ENCODE results near the gene PAPOLG.
"Not testable (repeated sequence)": the region's sequence is repeated elsewhere in the genome, so short reads cannot be mapped to it uniquely, and the experiment has no call there.

PAPOLG gene

GRCh38 chr2:60825666-60826065 is 69.6 kb downstream of the PAPOLG start:
- no peak for DNase-seq

- DNase-seq, result no peak
Observed at GRCh38 chr2:60826111-60826510, 70.0 kb downstream of the PAPOLG start.

DNA sequence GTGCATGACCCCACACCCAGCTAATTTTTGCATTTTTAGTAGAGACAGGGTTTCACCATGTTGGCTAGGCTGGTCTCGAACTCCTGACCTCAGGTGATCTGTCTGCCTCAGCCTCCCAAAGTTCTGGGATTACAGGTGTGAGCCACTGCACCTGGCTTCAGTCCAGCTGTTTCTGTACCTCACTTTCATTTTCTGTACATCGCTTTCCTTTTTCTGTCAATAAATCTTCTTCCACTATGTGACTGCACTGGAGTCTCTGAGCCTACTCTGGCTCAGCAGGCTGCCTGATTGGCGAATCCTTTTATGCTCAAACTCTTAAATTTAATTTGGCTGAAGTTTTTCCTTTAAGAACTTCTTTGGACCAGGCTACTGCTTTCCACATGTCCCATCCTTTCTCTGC is 70.8 kb downstream of the PAPOLG start:
- DNase-seq, result not testable (repeated sequence)

DNA sequence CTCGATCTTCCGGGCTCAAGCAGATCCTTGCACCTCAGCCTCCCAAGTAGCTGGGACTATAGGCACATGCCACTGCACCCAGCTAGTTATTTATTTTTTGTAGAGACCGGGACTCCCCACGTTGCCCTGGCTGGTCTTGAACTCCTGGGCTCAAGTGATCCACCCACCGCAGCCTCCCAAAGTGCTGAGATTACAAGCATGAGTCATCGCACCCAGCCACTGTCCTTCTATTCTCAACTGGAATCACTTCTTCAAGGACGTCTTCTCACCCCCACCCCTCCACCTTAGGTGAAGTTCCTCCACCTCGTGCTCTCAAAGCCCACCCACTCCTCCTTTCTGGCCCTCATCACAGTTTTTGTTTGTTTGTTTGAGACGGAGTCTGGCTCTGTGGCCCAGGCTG is 71.3 kb downstream of the PAPOLG start:
- no peak for DNase-seq

GRCh38 chr2:60830991-60831390 is 74.9 kb downstream of the PAPOLG start:
- no peak for DNase-seq

GRCh38 chr2:60831921-60832320 is 75.9 kb downstream of the PAPOLG start:
- DNase-seq, result no peak

- no peak for DNase-seq
Observed at GRCh38 chr2:60832621-60833020, 76.6 kb downstream of the PAPOLG start.

- no peak for DNase-seq
Observed at GRCh38 chr2:60834270-60834717, 78.2 kb downstream of the PAPOLG start.

DNA sequence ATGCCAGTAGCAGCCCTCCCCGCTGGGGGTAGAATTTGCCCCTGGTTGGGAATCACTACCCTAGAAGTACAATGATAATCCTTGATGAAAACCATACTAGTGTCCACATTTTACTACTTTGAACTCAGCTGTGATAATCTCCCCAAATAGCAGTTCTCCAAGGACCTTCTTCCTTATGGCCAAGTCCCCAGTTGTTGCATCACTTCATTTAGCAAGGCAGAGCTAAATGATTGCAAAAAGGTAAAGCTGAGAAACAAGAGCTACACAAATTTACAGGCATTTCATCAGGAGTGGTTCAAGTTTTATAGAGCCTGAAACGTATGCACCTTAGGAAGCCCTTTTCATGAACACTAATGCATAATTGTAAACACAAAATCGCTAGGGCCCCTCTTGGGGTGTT is 80.4 kb downstream of the PAPOLG start:
- no peak for DNase-seq

GRCh38 chr2:60837123-60837522 is 81.1 kb downstream of the PAPOLG start:
- DNase-seq, result no peak

DNA sequence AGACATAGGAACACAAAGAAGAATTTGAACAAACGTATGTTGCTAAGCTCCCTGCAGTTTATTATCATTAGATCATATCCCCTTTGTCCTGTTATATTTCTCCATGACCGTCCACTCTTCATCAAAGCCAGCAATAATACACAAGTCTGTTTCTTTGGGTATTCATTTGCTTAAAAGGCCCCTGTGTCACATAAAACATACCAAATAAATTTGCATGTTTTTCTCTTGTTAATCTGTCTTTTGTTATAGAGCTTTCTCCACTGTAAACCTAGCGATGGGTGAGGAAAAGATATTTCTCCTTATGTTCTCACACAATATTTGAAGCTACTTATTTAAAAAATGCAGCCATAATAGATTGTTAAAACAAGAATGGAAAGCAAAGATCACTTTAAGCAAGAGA is 82.4 kb downstream of the PAPOLG start:
- no peak for DNase-seq

DNA sequence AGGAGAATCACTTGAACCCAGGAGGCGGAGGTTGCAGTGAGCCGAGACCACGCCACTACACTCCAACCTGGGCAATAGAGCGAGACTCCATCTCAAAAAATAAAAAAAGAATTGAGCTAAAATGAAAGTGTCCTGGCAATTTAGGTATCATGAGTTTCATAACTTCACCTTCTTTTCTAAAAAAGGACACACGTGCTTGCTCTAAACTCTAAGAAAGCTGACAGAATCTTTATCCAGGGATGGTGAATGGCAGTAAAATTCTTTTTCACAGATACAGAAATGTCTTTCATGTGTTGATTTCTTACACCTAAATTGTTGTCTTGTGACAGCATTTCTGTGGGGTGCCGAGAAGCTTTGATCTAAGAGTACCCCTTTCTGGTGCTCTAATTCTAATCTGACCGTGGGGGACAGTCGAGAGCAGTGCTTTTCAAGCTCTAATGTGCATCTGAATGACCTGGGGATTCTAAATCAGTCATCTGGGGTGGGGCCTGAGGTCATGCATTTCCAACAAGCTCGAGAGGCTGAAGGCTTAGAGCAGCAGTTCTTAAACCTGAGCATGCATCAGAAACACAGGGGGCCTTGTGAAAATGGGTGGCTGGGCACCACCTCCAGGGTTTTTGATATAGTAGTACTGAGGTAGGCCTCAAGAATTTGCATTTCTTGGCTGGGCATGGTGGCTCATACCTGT is 83.2 kb downstream of the PAPOLG start:
- no peak for DNase-seq

GRCh38 chr2:60840880-60841279 is 84.8 kb downstream of the PAPOLG start:
- no peak for DNase-seq

- DNase-seq, result no peak
Observed at GRCh38 chr2:60843006-60843405, 86.9 kb downstream of the PAPOLG start.

DNA sequence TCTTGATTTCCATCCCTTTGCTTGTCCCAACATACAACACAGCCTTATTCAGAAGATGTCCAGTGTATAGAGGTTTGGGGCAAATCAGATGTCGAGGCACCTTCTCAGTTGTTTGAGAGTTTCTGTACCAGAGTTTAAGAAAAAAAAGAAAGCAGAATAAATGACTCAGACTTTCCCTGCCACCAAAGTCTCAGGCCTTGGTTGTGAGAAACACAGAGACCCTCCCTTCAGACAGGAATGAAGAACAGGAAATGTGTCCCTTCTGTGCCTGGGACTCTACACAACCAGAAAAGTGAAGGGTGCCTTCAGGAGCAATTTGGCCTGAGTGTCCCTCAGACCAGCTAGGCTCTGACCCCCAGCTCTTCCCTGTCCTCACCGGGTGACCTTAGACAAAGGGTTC is 88.0 kb downstream of the PAPOLG start:
- DNase-seq, result no peak

DNA sequence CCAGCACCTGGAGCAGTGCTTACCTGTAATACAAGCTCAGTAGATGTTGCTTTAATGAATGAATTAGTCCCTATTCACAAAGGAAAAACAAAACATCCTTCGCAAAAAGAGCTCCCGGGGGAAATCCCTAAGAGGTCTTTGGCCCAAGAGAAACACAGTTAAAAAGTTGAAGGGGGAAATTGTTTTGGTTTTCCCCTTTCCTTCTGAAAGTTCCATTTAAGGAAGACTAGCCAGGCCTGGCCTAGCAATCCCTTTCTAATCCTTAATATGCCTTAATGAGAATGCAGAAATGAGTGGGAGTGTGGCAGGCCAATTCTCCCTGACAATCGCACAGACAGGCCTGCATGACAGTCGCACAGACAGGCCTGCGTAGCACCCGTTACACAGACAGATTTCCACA is 91.8 kb downstream of the PAPOLG start:
- no peak for DNase-seq

Data from hematopoietic multipotent progenitor cell treated with erythropoietin and hydrocortisone succinate and interleukin-3 and kit ligand, for 8 days (in vitro differentiated cells).